GM21381 (cell line): ENCODE data around the gene KRT13.

Source experiments
- ATAC-seq: cut with Tn5 transposase; IDR thresholded peaks from one replicate; pipeline ENCODE4 v1.9.1; 2021; ENCODE audit warnings: mild to moderate bottlenecking, moderate library complexity; ENCODE audit not compliant: unreplicated experiment

KRT13 gene

GRCh38 chr17:41475421-41475820 is 30.0 kb downstream of the KRT13 start:
- no peak for ATAC-seq

GRCh38 chr17:41474863-41475262 is 30.5 kb downstream of the KRT13 start:
- no peak for ATAC-seq

DNA sequence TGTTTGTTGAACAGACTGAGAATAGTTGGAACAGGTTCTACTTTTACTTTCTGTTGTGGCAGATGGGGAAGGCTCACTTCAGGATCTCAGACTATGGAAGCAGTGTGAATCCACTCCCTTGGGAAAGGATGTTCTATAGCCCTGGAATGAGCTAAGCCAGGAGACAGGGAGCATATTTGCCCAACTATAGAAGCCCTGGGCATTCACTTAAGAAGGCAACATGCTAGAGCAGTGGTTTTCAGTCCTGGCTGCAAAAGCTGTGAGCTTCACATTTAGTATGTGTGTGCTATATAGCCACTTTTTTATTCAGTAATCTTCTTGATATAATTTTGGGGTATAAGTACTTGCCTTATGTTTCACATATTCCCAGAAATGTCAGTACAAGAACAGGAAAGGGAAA is 37.1 kb downstream of the KRT13 start:
- ATAC-seq: no peak

DNA sequence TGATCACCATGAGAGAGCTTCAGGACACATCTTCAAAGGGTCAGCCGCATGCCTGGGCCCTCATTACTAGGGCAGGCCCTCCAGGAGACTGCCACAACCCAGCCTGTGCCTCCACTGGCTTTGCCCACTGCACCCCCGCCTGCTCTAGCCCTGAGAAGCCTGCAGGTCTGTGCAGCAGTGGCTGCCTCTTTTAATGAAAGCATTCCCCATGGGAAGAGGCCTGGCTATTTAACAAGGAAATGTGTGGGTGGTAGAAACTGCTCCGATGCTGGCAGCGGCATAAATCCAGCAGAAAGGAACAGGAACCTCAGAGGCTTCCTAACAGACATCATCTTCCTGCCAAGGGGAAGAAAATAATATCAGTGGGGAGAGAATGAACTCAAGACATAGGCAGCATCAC is 37.9 kb downstream of the KRT13 start:
- ATAC-seq: no peak

DNA sequence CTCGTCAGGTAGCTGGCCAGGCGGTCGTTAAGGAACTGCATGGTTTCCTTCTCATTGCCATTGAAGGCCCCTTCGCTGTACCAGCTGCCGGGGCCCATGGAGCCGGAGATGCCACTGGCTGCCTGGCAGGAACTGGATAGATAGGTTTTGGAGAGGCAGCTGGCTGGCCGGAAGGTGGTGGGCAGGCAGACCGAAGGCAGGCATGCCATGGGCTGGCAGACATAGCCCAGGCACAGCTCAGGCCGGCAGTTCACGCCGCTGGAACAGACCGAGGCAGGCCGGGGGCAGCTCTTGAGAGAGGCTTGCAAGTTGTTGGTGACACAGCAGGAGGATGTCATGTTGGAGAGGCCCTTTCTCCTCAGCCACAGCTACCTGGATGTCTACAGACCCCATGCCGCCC is 38.4 kb downstream of the KRT13 start, which contains the start of gene KRT32:
Gene KRT32 (minus strand): TSS at position 399 of the 400 bp plus-strand sequence. CDS start 61 bp downstream, at position 338.
- no peak for ATAC-seq

GRCh38 chr17:41464682-41465081 is 40.7 kb downstream of the KRT13 start:
- no peak for ATAC-seq

- no peak for ATAC-seq
These were observed 41.2 kb downstream of the KRT13 start for GRCh38 chr17:41464173-41464572.

- ATAC-seq: no peak
These were observed 41.7 kb downstream of the KRT13 start for GRCh38 chr17:41463746-41464145.

GRCh38 chr17:41462705-41463104 is 42.7 kb downstream of the KRT13 start:
- no peak for ATAC-seq

DNA sequence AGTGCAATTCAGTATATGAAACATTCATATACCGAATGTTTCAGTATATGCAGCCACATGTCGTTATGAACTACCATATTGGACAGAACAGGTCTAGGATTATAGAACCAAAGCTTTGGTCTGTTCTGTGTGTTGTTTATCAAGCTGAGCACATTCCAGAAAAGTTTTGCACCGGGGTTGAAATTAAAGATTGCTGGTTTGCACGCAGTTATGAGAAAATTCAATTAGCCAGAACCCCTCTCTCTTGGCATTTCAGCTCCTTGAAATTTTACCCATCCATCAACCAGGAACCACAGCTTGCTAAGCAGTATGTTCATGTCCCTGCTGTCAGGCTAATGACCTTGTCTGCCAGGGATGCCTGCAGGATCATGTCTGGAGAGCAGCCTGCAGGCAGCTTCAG is 47.7 kb downstream of the KRT13 start:
- ATAC-seq: no peak

GRCh38 chr17:41456204-41456603 is 49.2 kb downstream of the KRT13 start:
- no peak for ATAC-seq

- no peak for ATAC-seq
These were observed 50.2 kb downstream of the KRT13 start for GRCh38 chr17:41455236-41455635.

- no peak for ATAC-seq
These were observed 52.3 kb downstream of the KRT13 start for GRCh38 chr17:41453066-41453465.

DNA sequence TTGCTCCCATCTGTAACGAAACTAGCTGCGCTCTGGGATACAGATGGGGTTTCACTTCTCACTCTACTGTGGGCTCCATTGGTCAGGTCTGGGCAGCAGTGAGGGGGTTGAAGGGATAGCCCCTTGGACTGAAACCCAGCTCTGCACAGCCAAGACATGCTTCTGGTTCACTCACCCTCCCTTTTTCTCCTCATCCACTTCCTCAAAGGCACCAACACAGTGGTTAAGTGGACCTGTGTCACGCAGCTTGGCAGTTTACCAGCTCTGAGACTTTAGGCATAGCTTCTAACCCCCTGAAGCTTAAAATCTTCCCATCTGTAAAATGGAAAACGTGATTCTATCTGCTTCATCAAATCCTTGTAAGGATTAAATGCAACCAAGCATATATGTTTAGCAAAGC is 53.1 kb downstream of the KRT13 start:
- ATAC-seq: no peak

GRCh38 chr17:41451154-41451728 is 54.2 kb downstream of the KRT13 start:
- ATAC-seq: no peak
